ENCODE measurements around the gene IFIH1.

IFIH1 gene

DNA sequence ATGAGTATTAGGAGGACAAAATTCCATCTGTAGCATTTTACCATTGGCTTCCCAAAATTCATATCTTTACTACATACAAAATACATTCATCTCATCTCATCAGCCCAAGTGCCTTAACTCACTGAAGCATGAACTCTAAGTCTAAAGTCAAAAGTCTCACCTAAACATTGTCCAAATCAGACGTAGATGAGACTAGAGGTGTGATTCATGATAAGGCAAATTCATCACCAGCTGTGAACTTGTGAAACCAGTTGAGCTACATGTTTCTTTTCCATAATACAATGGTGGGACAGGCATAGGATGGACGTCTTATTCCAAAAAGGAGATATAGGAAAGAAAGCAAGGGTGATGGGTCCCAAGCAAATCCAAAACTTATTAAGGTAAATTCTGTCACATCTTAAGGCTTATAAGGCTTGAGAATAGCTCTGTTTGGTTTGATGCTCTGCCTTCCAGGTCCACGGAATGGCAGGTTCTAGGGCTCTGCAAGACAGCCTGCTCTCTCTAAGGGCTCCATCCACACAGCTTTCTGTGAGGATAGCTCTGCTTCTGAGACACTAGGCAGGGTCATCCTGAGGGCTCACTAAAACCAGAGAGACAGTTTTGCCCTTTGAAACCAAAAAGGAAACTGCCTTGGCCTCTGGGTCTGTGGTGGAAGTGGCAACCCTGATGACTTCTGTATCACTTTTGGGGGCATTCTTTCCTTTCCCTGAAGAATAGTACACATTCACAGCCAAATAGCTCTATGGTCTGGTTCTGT is 9.6 kb downstream of the IFIH1 start:
- DNase-seq = no peak

DNA sequence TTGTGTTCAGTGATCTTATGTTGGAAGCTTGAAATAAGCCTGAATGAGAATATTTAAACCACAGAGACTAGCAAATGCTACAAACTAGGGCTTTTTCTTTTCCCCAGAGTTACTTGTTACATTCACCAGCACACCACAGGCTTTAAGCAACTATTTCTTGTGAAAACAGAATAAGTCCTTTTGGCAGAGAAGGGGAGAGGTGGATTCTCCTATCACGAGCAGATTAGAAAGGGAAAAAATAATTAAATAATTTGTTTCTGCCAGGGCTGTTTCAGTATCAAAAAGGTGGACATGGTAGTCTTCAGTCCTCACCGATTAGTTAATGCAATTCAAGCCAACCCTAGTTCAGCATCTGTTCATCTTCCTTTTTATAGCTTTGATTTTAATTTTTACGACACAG is 12.6 kb downstream of the IFIH1 start:
- no peak for DNase-seq

DNA sequence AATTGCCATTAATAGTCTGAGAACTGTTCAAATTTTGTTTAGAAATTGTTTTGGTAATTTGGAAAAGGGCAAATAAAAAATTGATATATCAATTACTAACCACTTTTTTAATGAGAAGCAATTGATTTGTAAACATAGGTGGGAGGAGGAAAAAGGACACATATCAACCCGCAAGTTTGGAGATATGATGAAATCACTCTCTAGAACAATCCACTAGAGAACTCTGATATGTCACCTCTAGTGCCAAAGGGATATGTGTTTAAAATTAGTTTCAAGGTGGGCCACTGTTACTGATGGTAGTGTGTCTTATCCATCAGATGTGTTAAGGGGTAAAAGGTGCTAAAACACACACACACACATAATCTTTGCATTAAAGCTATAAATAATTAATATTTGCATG is 16.6 kb downstream of the IFIH1 start:
- no peak for DNase-seq

DNA sequence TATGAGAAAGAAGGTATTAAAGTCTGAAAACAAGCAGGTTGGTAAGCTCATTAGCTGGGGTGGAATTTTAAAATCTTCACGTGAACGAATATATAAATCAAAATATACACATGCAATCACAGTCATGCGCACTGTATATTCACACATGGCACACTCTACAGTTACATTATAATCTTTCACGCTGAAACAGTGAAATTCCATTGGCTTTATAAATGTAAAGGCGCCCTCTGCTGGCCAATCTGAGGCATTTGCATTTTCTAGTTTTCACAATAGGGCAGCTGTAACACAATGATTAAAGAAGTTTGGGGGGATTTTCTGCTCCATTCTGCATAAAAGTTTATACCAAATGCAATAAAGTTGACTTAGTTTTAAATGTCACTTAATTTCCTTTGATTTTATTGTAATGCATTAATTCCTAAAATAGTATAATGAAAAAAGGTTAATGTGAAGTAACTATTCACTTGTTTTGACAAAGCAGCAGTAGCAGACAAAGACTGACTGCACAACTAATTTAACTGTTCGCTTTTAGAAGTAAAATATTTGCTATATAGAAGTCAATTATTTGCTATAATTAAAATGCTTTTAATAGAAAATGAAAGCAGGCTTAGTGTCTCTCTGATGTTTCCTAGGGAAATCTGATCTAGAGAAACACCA is 17.2 kb downstream of the IFIH1 start:
- peak; percentile 27 for DNase-seq

GRCh38 chr2:162300266-162300665 is 18.2 kb downstream of the IFIH1 start:
- DNase-seq = no peak

DNA sequence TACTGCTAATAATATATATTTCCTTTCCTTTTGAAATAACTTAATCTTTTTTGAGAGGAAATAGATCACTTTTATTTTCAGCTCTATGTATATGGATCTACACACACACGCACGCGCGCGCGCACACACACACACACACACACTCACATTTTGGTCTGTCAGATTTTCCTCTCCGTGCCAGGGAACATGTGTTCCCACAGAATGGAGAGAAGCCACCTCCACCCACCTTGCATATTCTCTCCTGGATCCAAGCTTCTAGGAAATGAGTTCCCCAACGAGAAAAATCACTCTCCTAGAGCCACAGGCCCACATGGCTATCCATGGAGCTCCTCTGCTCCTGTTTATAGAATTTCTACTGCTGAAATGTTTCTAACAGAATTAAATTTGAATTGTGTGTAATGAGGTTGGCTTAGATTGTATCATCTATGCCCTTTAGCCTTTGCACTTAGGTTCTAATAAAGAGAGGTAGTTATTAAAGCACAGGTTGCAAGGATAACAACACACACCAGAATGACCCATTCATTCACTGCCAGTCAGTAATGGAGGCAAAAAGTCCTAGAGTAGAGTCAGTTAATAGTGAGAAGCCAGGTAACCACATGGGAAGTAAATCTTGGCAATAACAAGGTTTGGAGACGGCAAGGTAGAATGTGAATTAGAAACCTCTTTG is 19.7 kb downstream of the IFIH1 start:
- no peak for DNase-seq

DNA sequence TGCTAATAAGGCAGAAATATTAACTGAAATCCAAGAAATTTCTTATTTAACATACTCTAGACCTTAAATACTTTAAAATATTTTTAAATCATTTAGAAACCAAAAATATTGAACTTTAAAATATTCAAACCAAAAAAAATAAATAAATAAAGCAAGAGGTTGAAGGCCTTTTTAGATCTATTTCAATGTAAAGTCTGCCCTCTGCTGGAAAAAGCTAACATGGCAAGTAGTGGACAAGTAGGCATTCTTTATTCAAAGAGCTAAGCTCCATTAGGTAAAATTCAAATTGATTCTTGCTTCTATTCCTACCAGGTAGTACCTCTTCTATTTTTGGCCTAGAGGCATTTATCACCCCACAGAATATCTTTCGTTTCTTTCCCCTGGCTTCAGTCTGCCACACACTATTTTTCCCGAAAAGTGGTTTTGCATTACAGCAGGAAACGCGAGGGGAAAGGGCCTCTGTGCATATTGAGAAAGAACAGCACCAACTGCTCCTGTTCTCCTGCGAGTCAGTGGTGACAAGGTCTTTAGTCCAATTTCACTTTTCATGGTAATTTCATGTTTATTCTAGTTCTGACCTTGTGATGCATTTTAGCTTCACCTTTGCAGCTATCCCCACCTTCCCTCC is 20.4 kb downstream of the IFIH1 start:
- peak; percentile 76 for DNase-seq

- no peak for DNase-seq
Measured at GRCh38 chr2:162295009-162295408, 23.5 kb downstream of the IFIH1 start.

- no peak for DNase-seq
Measured at GRCh38 chr2:162293122-162293786, 25.2 kb downstream of the IFIH1 start.

DNA sequence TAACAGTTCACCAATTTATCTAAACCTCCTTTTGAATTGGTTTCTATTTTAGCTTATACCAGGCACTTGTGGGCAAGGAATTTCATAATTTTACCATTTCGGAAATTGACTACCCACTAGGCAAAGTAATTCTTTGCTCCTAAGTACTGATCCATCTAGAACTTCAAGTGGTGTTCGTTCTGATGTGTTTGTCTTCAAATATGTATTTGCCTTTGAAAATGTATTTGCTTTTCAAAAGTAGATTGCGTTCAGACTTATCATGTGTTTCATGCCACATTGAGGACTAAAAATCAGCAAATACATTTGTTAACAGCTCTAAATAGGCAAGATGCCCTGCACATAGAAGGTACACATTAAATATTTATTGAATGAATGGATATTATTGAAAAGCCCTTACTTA is 26.7 kb downstream of the IFIH1 start:
- no peak for DNase-seq

- no peak for DNase-seq
Measured at GRCh38 chr2:162282765-162283425, 35.6 kb downstream of the IFIH1 start.

DNA sequence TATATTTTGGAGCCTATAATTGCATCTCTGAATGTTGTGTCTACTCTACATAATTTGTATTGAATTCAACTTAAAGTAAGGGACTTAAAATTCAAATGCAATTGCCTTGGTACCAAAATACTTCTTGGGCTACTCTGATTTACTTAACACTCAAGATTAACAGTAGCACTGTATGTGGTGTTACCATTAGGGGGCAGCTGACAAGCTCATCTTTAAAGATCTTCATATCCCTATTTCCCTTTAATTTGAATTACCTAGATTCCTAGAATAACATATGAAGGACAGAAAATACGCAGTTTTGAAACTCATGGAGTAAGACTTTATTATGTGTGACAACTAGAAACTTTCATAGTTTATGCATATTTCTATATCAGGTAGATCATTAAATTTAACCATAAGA is 37.8 kb downstream of the IFIH1 start:
- DNase-seq = no peak

- DNase-seq = no peak
Measured at GRCh38 chr2:162277381-162277780, 41.1 kb downstream of the IFIH1 start.

DNA sequence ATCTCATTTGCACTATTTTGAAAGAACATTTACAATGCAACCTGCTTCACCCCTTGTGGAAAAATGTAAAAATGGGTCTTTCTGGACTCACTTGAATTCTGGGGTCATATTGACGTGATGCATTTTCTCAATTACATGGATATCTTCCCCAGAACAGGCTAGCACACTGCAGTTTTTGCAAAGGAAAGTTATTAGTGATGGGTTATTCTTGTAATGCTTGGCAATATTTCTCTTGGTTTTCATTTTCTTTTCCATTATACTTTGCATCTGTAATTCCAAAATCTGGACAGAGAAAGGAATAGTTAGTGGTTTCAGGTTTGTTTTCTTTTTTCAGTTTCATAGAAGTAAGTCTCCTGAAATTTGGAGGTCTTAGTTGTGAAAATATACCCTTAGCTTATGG is 50.5 kb downstream of the IFIH1 start:
- DNase-seq = no peak

DNA sequence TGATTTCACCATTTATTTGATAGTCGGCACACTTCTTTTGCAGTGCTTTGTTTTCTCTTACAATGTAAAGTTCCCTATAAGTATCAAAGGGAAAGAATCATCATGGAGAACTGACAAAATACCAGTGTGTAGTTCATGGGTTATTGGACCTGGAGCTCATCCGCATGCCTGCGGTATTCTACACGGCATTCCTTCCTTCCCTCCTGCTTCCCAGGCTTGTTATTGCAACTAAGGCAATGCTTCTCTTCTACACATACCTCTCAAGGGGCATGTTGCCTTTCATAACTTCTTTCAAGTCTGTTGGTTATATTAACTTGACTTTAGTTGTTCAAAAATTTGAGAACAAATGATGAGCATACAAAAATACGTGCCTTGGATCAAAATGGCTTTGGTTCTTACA is 51.0 kb downstream of the IFIH1 start:
- no peak for DNase-seq

DNA sequence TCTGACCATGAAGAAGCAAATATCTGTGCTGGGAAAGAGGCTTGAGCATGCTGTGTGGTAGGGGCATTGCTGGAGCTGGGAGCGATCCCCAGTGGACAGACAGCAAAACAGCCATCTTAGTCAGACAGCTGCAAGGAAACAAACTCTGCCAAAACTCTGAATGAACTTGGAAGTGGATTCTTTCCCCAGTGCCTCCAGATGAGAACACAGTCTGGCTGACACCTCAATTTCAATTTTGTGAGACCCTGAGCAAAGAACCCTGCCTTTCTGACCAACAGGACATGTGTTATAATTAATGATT is 52.1 kb downstream of the IFIH1 start:
- no peak for DNase-seq

DNA sequence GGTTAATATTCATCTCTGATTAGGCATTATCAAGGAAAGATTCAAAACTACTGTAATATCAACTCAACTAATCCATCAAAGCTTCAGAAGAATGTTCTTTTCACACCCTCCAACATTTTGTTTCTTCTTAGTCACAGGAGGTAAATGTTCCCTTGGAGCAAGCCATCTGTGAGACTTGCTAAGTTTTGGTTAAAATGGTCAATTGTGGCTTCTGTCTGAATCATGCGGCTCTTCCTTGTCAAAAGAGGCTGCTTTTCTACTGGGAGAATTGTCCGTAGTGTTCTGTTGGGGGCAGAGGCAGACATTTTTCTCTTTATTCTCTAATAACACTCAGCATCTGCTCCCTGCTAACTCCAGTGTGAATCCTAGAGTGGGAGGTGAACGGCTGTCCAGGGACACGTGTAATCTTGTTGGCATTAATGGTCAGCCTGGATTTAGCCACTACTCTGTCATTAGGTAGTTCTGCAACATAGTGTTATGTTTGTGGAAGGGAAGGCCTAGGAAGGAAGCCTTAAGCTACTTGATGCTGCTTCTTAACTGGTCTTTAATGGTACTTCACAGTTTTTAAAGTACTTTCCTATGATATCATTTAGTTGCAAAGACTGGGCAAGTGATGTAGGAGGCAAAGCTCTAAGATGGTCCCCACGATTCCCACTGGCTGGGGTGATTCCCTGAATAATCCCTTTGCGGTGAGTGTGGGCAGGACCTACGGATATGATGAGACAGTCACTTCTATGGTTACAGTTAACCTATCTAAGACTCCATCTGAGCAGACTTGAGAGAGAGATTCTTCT is 52.6 kb downstream of the IFIH1 start:
- DNase-seq = no peak

DNA sequence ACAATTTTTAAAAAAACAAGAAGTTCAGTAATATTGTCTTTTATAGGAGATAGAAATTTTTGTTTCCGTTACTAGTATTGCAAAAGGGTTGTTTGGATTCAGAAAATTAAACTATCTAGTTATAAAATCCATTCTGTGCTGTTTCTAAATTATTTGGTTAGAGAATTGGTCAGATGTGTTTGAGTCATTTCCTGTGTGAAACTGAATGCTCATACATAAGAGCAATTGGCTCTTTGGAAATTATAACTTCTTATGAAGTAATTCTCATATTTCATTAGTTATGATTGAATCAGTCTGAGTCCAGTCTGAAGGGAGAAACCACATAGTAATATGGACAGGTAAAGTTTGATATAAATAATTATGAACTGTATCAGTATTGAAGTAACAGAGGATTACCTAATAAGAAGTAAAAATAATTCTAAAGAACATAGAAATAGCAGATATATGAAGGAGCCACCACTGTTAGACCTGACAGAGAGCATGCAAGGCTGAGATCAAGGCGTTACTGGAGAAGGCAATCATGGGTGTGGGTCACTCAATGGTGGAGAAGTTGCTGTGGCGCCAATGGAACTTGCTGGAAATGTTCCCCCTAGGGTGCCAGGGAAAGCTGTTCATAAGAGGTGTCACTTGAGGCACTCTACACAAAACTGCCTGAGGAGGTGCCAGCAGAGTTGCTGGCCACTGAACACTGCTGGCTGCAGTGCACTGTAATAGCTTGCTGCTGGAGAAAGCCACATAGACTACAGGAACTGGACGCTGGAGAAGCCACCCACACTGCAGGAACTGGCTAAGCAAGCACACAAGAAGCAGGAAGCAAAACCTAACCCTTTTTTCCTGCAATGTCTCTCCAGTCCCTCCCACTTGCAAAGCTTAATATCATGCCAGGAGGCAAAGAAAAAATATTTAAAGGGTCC is 57.2 kb downstream of the IFIH1 start:
- DNase-seq = peak; percentile 42

DNA sequence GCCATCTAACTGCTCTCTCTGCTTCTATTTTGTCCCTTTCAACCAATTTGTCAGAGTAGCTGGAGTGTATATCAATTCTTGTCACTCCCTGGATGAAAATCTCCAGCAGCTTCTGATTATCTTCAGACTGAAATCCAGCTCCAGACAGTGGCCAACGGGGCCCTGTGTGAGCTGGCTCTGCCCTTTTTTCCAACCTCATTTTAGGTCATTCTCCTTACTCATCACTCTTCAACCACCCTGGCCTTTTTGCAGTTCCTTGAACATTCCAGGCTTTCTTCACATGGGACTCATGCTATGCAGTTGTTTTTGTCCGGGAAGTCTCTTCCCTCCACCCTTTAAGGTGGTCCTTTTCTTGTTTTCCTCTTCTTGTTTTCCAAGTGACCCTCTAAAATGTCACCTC is 59.8 kb downstream of the IFIH1 start:
- no peak for DNase-seq

GRCh38 chr2:162258169-162258568 is 60.3 kb downstream of the IFIH1 start:
- DNase-seq = no peak

GRCh38 chr2:162257425-162257824 is 61.1 kb downstream of the IFIH1 start:
- no peak for DNase-seq
